HG03095 (cell line): ENCODE measurements around the gene ZNF134.

ENCODE experiments used
- ATAC-seq: cut with Tn5 transposase; IDR thresholded peaks from one replicate; pipeline ENCODE4 v1.9.1; 2021; ENCODE audit warnings: moderate library complexity; ENCODE audit not compliant: unreplicated experiment

Gene ZNF134

DNA sequence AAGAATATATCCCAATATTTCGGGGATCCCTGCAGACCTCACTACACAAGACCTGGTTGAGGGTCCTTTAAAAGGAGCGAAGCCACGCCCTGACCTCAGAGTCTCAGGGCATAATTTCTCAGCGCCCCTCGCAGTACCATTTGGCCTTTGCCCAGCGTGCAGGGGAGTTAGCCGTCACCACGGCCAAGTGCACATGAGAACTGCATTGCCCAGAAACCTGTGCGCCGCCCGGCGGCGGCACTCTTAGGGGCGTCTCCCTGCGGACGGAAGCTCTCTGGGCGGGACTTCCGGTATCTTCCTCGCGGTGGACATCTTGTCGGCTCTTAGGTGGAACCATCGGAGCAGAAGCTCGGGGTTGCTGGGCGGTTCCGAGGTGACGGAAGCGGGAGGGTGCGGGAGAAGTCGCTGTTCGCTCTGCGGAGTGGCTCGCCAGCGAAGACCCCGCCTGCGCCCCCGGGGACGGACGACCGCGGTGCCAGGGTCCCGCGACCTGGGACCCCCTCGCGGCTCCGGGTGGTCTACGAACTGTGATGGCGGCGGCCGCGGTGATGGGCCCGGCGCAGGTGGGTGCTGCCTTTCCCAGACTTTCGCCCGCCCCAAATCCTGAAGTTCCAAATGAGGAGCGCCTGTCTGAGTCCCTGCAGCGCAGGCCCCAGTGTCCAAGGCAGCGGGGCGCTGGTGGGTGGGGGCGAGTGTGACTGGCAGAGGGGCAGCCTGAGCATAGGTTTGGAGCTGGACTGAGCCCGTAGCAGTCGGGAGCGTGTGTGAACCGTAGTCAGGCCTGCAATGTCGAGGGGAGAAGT lies at the start of gene ZNF134:
ZNF134 (plus strand) TSS at position 302 of the 803 bp plus-strand sequence. CDS start 5,227 bp downstream, outside the sequence.
- ATAC-seq, result peak; percentile 87

DNA sequence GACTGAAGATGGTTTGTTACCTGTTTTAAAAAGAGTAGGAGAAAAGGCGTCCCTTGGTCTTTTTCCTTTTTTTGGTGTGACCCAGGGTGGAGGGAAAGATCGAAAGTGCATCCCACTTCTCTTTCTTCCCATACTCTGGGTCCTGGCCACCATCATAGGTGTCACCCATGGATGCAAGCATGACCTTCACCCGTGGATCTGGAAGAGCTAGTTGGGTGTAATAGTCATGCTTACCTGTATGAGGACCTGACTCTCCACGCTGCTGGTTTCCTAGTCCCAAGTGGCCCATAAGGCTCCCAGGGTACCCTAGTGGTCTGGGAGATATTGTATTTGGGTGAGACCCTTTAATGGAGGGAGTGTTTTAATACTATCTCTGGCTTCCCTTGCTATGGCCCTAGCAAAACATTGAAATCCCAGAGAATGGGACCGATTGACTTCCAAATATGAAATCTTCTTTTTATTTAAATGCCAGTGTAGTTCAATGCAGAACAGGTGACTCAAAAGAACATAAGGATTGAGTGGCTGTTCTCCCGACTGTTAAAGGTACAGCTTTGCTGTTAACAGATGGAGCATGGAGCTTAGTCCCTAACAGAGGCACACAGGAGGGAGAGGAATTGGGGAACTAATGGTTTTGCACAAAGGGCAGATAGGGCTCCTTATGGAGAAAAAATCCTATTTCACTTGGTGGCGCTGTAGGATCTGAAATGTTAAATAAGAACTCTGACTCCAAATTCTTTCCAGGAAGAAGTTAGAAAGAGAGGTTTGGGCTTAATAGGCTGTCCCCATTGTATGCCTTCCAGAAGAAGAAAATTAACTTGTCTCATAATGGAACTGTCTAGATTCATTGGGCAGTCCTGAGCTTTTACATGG lies 47.4 kb upstream of the ZNF134 start:
- no peak for ATAC-seq

DNA sequence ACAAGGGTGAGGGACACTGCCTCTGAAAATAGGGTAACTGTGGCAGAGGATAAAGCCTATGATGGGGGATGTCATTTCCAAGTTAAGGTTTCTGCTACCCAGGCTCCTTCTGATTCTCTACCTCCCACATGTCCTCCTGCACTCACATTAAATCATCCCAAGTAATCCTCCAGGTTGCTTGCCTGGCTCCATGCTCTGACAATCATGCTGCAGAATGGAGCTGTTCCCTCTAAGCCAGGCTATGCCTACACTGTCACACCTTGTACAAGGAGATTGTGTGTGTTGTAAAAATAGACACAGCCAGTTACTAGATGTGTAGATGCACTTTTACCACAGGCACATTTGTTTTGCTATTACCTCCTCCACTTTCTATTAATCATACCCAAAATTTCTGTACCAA lies 43.3 kb upstream of the ZNF134 start:
- ATAC-seq, result no peak

DNA sequence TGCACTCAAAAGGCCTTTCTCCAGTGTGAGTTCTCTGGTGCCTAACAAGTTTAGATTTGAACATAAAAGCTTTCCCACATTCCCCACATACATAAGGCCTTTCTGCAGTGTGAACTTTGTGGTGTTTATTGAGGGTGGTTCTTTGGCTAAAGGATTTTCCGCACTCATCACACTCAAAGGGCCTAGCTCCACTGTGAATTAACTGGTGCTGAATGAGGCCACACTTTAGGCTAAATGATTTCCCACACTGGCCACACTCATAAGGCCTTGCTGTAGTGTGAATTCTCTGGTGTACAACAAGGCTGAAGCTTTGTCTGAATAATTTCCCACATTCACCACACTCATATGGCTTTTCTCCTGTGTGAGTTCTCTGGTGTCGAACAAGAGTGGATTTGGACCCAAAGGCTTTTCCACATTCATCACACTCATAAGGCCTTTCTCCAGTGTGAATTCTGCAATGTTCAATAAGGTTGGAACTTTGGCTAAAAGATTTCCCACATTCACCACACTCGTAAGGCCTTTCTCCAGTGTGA lies 41.6 kb upstream of the ZNF134 start:
- ATAC-seq, result no peak

DNA sequence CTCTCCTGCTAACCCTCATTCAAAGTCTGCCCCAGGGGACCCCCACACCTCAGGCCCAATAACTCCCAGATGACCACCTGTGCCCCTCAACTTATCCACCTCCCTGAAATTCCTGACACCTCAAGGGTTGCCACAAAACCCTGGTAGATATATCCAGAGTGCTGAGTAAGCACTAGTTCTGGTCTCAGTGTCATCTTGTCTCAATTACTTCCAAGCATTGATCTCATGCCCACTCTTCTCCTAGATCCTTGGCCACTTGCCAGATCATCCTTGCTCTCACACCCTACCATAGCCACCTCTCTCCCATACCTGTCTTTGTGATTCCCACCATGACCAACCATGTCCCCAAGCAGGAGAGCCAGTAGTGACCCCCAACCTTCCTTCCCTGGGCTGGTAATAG lies 37.4 kb upstream of the ZNF134 start:
- ATAC-seq, result no peak

DNA sequence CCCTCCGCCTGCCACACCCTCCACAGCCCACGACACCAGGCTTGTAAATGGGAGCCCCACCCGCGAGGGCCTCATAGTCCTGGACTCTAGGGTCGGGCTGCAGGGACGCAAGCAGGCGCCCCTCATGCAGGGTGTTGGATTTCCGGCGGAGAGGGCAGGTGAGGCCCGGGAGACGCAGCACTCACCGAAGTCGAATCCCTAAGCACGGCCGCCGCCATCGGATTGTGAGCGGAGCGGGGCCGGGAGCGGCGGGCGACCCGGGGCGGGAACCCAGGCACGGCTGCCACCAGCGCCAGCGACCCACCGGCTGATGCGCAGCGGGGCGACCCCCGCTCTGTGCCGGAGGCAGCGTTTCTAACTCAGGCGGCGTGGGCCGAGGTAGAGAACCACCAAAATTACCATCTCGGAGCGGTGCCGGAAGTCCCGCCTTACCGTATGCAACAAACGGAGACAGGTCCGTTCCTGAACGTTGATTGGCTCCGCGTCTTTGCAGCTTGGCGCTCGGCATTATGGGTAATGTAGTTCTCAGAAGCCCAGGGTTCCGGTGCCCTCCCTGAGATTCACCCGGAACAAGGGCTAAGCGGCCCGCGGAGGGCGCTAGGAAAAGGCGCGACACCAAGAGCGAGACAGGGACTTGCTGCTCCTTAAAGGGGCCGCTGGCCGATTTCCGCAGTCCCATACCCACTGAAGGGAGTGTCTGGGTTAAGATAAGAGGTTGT lies 35.4 kb upstream of the ZNF134 start, which contains the start of gene ZNF416:
ZNF416 (minus strand) TSS at position 425 of the 719 bp plus-strand sequence; CDS start at position 218, 207 bp downstream.
- ATAC-seq, result peak; percentile 85

DNA sequence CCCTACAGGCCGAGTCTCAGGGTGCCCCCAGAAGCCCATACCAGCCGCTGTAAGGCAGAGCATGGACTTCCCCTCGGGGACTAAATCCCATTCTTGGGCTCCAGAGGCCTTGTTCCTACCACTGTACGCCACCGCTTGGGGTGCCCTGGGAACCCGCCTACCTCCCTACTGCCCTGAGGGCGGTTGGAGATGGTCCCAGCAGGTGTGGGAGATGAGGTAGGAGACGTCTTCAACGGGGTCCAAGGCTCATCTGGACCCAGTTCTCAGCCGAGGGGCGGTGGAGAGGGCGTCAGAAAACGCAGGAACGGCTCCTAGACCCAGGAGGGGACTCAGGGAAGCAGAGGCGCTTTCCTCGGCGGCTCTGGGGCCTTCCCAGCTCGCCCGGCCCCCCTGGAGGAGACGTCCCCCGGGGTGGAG lies 30.9 kb upstream of the ZNF134 start:
- no peak for ATAC-seq

DNA sequence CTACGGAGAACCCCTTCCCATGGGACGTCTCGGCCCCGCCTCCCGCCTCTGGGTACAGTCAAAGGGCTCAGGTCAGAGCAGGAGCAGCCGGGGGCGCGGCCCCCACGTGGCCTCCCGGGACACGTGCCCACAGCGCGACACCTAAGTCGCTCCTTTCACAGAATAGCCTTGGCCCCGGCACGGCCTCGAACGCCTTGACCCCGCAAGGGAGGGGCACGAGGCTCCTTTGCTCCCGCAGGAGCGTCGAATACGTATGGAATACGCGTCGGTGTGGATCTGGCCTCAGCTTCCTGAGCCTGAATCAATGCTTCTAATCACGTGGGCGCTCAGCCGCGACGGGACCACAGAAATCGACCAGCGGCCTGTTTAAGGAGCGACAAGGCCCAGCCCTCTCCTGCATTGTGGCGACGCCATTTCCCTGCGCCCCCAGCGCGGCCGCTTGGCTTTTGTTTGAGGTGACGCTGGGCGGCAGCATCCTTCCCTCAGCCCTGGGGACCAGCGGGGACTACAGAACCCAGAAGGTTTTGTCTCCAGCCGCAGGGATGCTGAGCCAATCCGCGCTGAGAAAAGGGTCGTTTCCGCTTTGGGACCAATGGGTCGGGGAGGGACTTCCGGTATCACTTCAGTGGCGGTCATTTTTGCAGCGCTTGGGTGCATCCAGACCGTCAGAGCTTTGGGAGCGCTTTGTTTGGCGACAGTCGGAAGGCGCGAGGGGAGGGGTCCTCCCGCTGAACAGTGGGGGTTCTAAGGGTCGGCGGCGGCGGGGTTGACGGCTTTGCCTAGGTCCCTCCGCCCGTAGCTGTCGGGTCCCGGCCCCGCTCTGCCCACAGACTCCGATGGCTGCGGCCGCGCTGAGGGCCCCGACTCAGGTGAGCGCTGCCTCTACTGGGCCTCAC lies 30.3 kb upstream of the ZNF134 start, which contains the start of gene ZIK1:
ZIK1 (plus strand) TSS at position 625 of the 896 bp plus-strand sequence; CDS start at position 837, 212 bp downstream.
- peak; percentile 75 for ATAC-seq

DNA sequence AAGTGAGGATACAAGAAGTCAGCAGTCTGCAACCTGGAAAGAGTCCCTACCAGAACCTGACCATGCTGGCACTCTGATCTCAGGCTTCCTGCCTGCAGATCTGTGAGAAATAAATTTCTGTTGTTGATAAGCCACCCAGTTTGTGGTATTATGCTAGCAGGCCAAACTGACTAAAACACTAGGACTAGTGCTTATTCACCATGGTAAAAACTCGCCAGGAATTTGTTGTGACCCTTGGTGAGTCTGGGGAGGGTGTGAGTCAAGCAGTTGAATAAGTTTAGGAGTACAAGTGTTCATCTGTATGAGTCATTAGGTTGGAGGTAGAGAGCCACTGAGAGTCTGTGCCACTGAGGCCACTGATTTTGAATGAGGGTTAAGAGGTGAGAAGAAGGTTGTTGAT lies 26.5 kb upstream of the ZNF134 start:
- ATAC-seq, result no peak

DNA sequence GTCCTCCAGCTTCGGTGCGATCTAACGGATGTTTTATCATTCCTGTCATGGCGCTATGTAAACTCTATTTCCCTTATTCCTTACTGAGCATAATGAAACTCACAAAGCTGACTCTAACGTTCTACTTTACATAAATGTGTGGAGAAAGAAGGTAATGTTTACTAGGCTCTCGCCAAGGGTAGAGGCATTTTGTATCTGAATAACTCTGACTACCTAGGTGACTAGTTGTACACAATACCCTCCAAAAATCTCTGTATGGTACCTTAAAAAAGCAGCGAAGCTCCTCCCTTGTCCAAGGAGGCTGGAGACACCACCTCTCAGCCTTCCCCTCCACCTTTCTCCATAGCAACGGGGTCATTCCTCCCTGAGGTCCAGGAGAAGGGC lies 14.7 kb upstream of the ZNF134 start:
- ATAC-seq, result peak; percentile 24

DNA sequence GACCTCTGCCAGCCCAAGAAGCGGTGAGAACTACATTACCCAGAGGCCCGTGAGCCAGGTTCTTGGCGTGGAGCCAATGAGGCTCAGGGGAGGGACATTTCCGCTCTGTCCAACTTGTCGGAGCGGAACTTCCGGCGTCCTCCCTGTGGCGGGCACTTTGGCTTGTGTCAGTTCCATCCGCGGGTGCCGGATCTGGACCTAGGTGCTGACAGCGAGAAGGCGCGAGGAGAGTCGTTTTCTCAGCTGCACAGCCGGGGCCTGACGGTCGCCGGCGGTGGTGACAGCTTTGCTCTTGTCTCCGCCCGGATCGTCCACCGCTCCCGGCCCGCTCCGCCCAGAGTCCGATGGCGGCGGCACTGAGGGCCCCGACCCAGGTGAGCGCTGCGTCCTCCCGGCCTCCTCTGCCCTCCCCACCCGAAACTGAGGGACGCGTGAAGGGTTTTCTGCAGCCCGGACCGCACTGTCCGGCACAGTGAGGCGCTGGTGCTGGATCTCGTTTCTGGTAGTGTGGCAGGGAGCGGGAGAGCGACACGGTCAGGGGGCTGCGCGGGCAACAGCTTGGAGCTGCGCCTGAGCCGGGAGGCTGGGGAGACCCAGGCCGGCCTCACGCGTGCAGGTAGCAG lies 14.2 kb upstream of the ZNF134 start, which contains the start of gene ZNF530:
ZNF530 (plus strand) TSS at position 125 of the 623 bp plus-strand sequence. CDS start 4,461 bp downstream, outside the sequence.
- peak; percentile 88 for ATAC-seq

DNA sequence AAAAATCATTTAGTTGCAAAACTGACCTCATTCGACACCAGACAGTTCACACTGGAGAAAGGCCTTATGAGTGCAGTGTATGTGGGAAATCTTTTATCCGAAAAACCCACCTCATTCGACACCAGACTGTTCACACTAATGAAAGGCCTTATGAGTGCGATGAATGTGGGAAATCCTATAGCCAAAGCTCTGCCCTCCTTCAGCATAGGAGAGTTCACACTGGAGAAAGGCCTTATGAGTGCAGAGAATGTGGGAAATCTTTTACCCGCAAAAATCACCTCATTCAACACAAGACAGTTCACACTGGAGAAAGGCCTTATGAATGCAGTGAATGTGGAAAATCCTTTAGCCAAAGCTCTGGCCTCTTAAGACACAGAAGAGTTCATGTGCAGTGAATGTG lies 7.1 kb upstream of the ZNF134 start:
- no peak for ATAC-seq

DNA sequence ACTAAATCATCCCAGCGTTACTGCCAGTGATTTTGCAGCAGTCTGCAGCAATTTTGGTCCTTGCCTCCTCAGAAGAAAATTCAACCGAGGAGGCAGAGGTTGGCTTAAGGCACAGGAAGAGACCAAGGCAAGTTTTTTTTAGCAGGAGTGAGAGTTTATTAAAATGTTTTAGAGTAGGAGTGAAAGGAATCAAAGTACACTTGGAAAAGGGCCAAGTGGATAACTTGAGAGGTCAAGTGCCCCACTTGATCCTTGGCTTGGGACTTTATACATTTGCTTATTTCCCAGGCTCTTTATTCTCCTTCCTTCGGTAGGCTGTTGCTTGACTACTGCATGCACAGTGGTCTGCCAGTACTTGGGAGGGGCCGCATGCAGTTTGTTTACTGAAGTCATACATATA lies 2.9 kb upstream of the ZNF134 start:
- no peak for ATAC-seq

DNA sequence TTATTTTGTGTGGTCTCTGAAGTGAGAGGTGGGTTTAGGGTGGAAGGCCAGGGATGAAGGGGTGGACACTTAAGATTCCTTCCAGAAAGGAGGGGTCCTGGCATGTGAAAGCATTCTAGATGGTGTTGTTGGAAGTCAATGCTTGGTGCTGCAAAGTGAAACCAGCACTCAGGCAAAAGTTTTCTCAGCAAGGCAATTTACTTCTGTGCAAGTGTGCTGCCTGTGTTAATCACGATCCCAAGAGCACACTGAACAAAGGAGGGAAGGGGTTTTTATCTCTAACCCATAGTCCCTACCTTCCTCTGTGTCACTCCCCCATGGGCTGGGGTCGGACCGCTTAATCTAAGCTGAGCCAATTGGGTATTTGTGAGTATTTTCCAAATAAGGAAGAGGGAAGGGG lies 1.3 kb downstream of the ZNF134 start:
- ATAC-seq, result no peak

DNA sequence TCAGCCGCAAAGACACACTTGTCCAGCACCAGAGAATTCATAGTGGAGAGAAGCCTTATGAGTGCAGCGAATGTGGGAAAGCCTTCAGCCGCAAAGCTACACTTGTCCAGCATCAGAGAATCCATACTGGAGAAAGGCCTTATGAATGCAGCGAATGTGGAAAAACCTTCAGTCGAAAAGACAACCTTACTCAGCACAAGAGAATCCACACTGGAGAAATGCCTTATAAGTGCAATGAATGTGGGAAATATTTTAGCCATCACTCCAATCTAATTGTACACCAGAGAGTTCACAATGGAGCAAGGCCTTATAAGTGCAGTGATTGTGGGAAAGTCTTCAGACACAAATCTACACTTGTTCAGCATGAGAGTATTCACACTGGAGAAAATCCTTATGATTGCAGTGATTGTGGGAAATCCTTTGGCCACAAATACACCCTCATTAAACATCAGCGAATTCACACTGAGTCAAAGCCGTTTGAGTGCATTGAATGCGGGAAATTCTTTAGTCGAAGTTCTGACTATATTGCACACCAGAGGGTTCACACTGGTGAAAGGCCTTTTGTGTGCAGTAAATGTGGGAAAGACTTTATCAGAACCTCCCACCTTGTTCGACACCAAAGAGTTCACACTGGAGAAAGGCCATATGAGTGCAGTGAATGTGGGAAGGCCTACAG lies 6.8 kb downstream of the ZNF134 start:
- no peak for ATAC-seq

DNA sequence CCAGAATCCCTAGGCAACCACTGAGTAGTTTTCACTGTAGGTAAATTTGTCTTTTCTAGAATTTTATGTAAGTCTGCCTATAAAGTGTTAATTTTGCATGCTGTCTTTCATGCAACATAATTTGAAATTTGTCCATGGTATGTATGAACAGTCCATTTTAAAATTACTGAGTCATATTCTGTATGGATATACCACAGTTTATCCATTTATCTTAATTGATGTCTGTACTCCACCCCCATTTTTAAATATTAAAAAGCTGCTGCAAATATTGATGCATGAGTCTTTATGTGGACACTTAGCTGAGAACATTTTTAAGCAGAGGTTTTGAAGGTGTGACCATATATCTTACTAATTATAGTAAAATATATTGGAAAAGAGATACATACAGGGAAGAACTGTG lies 9.0 kb downstream of the ZNF134 start:
- no peak for ATAC-seq

DNA sequence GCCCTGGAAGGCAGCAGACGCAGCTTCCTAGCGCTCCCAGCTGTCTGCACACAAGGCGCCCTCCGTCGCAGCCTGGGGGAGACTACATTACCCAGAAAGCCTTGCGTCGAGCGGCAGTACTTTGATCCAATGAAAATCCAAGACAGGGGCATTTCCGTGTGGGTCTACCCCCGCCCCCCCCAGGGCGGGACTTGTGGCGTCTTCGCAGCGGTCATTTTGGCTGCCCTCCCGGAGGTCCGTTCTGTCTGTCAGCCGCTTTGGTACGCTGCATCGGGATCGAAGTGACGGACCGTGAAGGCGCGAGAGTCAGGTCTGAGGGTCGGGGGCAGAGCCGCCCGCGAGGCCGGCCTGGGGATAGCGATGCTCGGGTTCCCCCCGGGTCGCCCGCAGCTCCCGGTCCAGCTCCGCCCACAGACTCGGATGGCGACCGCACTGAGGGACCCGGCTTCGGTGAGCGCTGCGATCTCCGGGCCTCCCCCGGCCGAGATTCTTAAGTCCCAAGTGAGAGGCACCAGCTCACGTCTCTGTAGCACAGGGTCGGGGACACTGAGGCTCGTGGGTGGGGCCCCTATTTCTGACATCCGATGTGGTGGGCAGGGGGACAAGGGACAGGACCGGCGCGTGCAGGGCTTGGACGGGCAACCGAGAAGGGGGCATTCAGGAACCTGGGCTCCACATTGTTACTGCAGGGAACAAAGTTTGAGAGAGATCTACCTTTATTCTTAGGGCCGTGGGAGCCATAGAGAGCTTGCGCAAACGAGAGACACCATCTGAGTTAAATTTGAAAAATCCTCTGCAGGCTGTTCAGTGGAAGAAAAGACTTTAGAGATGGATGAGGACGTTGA lies 19.2 kb downstream of the ZNF134 start, which contains the start of gene ZNF211:
ZNF211 (plus strand) TSS at position 182 of the 845 bp plus-strand sequence; CDS start at position 361, 179 bp downstream.
- ATAC-seq, result peak; percentile 91

DNA sequence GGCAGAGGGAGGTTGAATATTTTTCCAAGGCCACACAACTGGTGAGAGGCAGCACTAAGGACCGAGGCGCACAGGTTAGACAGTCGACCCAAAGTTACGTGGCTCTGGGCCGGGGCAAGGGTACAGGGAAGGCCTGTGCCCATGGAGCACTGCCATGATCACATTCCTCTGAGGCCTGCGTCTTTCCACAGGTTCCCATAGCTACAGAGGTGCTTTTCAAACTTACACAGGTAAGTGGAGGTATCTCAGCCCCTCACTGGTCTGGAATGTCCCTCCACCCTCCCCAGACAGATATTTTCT lies 19.7 kb downstream of the ZNF134 start:
- ATAC-seq, result no peak
